Osteocyte (in vitro differentiated cells): Measurements from ENCODE around the gene FNDC3B. TPM values are rescaled to one million over a fixed set of nuclear protein-coding genes. Genes with fewer than 3 reads are reported as not detected.
"Not testable (repeated sequence)": the region's sequence is repeated elsewhere in the genome, so short reads cannot be mapped to it uniquely, and the experiment has no call there.

Source experiments
- DNase-seq: peaks from one replicate; pipeline ENCODE4 v3.0.0; 2021; ENCODE audit warnings: mixed read lengths; ENCODE audit not compliant: unreplicated experiment; ENCODE audit errors: extremely low spot score
- H3K27ac Mint-ChIP-seq: one replicate; pipeline ENCODE4 v1.8.0; 2021; ENCODE audit warnings: mild to moderate bottlenecking, mixed read lengths; ENCODE audit not compliant: unreplicated experiment
- H3K27me3 Mint-ChIP-seq: one replicate; pipeline ENCODE4 v1.8.0; 2021; ENCODE audit warnings: mixed read lengths; ENCODE audit not compliant: unreplicated experiment
- H3K36me3 Mint-ChIP-seq: one replicate; pipeline ENCODE4 v1.8.0; 2021; ENCODE audit warnings: mixed read lengths; ENCODE audit not compliant: unreplicated experiment
- H3K4me1 Mint-ChIP-seq: one replicate; pipeline ENCODE4 v1.8.0; 2021; ENCODE audit warnings: mixed read lengths; ENCODE audit not compliant: unreplicated experiment
- H3K4me3 Mint-ChIP-seq: one replicate; pipeline ENCODE4 v1.8.0; 2021; ENCODE audit warnings: mild to moderate bottlenecking, moderate library complexity, mixed read lengths; ENCODE audit not compliant: unreplicated experiment
- H3K9me3 Mint-ChIP-seq: one replicate; pipeline ENCODE4 v1.8.0; 2021; ENCODE audit warnings: mixed read lengths; ENCODE audit not compliant: unreplicated experiment
- CTCF ChIP-seq: fragments of 200-600 bp; sonication (generic); IDR thresholded peaks from 2 replicates; pipeline ENCODE4 v1.5.0; 2021; ENCODE audit warnings: antibody characterized with exemption, mild to moderate bottlenecking, moderate library complexity
- total RNA-seq: library from RNA; stranded (reverse); gene quantifications from 2 replicates; pipeline ENCODE4 v1.2.1, GENCODE V29; 2021

The FNDC3B gene
- total RNA-seq, 1 donor from 2014 or later = 240 TPM

DNA sequence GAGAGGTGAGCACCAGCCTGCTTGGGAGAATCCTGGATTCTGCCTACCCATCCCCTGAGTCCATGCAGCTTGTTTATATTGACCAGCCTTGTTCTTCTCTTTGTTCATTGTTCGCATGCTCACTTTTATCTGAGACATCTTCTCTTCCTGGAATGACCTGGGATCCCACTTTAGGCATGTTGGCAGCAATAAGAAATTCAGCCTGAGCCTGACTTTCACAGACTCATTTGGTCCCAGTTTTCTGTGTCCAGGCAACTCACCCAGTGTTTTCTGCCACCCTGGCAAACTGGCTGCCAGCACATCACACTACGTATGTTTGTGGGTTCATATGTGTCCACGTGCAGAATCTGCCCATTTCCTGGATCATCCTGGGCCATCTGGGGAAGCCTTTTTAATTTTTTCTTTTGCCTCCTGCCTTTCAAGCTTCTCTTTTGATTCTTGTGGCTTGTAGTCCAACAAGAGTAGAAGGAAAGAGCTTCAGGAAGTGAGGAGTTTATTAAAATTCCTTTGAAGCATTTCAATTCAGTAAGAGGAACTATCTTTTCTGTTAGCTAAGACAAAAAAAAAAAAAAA, 199.9 kb downstream of the FNDC3B start:
- no peak for TF ChIP-seq CTCF
- peaks cover 37% of the 10 kb centered on the region for H3K36me3 Mint-ChIP-seq
- no peak overlapping the region for H3K27ac Mint-ChIP-seq
- no peaks in the 10 kb centered on the region for H3K27me3 Mint-ChIP-seq
- H3K9me3 Mint-ChIP-seq = peaks cover 5% of the 10 kb centered on the region
- no peak for DNase-seq
- H3K4me3 Mint-ChIP-seq = no peak overlapping the region
- peaks cover 9% of the 10 kb centered on the region for H3K4me1 Mint-ChIP-seq

- Mint-ChIP-seq H3K9me3 (peaks cover 5% of the 10 kb centered on the region), H3K27me3 (no peaks in the 10 kb centered on the region), H3K36me3 (peaks cover 32% of the 10 kb centered on the region), H3K4me3 (no peak overlapping the region), H3K27ac (no peak overlapping the region), H3K4me1 (peaks cover 16% of the 10 kb centered on the region)
- no peak for TF ChIP-seq CTCF
- no peak for DNase-seq
Measured at GRCh38 chr3:172241405-172241804, 202.0 kb downstream of the FNDC3B start.

- H3K4me3 Mint-ChIP-seq, H3K27ac Mint-ChIP-seq, DNase-seq, H3K27me3 Mint-ChIP-seq, H3K9me3 Mint-ChIP-seq: not testable (repeated sequence)
- peaks cover 16% of the 10 kb centered on the region for H3K4me1 Mint-ChIP-seq
- peaks cover 34% of the 10 kb centered on the region for H3K36me3 Mint-ChIP-seq
Measured at GRCh38 chr3:172242471-172242870, 203.1 kb downstream of the FNDC3B start.

DNA sequence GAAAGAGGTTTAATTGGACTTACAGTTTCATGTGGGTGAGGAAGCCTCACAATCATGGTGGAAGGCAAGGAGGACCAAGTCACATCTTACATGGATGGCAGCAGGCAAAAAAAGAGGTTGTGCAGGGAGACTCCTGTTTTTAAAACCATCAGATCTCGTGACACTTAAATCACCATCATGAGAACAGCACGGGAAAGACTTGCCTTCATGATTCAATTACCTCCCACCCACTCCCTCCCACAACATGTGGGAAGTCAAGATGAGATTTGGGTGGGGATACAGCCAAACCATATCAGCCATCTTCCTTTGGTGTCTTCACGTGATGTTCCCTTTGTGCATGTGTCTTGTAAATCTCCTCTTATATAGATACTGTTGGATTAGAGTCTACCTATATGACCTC, 204.0 kb downstream of the FNDC3B start:
- not testable (repeated sequence) for H3K9me3 Mint-ChIP-seq, DNase-seq, H3K27me3 Mint-ChIP-seq, H3K4me3 Mint-ChIP-seq, H3K27ac Mint-ChIP-seq
- Mint-ChIP-seq H3K4me1 (peaks cover 16% of the 10 kb centered on the region), H3K36me3 (peaks cover 38% of the 10 kb centered on the region)

DNA sequence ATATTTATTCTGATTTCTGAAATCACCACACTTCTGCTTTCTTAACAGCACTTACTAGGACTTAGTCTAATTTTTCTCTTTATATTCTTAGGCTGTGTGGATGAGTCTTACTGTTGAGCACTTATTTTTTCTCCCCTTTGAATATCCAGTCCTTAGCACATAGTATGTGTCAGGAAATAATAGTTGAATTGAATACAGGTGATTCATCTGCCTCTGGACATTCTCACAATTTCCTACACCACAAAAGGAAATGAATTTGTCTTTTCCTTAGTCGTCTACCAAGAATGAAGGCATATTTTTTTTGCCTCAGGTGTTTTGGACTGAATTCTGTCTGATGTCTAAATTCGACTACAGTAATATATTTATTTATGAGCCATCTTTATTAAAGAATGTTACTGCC, 204.6 kb downstream of the FNDC3B start:
- Mint-ChIP-seq H3K27ac (no peak overlapping the region), H3K9me3 (peaks cover 5% of the 10 kb centered on the region), H3K36me3 (peaks cover 38% of the 10 kb centered on the region), H3K4me3 (no peak overlapping the region), H3K4me1 (peaks cover 16% of the 10 kb centered on the region), H3K27me3 (no peaks in the 10 kb centered on the region)
- no peak for TF ChIP-seq CTCF
- no peak for DNase-seq

DNA sequence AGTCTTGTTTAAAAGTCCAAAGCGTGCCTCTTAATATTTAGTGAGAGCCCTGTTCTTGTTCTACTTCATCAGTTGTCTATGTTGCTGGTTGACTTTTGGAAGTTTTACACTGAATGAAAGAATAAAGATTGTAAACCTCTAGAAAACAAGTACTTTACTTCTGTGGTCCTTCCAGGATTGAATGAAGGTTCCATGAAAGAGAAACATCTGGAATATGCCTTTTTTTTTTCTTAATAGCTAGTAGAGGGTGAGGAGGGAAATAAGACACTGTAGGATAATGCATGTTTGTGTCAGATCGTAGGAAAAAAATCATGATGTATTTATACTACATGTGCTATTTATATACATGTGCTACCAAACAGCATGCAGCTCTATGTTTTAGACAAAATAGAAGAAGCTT, 205.9 kb downstream of the FNDC3B start:
- Mint-ChIP-seq H3K4me1 (peaks cover 28% of the 10 kb centered on the region), H3K27ac (no peak overlapping the region), H3K27me3 (no peaks in the 10 kb centered on the region), H3K36me3 (peaks cover 37% of the 10 kb centered on the region), H3K9me3 (peaks cover 5% of the 10 kb centered on the region), H3K4me3 (no peak overlapping the region)
- no peak for TF ChIP-seq CTCF
- no peak for DNase-seq
